Hepatocyte (in vitro differentiated cells): ENCODE measurements around the gene PTPRH.

Experiments
- EZH2 ChIP-seq: fragments of 200-600 bp; sonication (generic); IDR thresholded peaks from 2 replicates; pipeline ENCODE4 v1.6.1; 2016; ENCODE audit warnings: antibody characterized with exemption, mild to moderate bottlenecking, borderline replicate concordance
- EZH2phosphoT487 ChIP-seq: fragments of 200-600 bp; sonication (generic); IDR thresholded peaks from one replicate; pipeline ENCODE4 v1.6.1; 2018; ENCODE audit warnings: antibody characterized with exemption, mild to moderate bottlenecking, low read depth, moderate library complexity; ENCODE audit not compliant: unreplicated experiment, severe bottlenecking
- TF ChIP-seq, protein P1 (sequence below): fragments of 200-600 bp; sonication (generic); IDR thresholded peaks from 2 replicates; pipeline ENCODE4 v1.5.1; 2016; ENCODE audit warnings: antibody characterized with exemption, mild to moderate bottlenecking; ENCODE audit not compliant: poor library complexity

DNA sequence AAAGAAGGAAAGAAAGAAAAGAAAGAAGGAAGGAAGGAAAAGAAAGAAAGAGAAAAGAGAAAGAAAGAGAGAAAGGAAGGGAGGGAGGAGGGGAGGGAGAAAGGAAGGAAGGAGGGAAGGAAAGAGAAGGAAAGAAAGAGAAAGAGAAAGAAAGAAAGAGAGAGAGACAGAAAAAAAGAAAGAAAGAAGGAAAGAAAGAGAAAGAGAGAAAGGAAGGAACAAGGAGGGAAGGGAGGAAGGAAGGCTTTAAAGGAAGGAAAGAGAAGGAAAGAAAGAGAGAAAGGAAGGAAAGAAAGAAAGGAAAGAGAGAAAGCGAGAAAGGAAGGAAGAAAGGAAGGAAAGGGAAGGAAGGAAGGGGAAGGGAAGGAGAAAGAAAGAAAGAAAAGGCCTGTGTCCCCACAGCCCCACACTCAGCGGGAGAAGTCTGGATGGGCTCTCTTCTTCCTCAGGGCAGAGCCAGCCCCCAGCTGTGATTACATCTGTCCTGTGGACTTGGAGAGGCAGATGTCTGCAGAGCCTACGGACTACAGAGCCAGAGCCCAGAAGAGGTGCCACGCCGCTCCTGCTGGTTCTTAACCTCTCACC is 9.6 kb downstream of the PTPRH start:
- TF ChIP-seq, protein P1, sequence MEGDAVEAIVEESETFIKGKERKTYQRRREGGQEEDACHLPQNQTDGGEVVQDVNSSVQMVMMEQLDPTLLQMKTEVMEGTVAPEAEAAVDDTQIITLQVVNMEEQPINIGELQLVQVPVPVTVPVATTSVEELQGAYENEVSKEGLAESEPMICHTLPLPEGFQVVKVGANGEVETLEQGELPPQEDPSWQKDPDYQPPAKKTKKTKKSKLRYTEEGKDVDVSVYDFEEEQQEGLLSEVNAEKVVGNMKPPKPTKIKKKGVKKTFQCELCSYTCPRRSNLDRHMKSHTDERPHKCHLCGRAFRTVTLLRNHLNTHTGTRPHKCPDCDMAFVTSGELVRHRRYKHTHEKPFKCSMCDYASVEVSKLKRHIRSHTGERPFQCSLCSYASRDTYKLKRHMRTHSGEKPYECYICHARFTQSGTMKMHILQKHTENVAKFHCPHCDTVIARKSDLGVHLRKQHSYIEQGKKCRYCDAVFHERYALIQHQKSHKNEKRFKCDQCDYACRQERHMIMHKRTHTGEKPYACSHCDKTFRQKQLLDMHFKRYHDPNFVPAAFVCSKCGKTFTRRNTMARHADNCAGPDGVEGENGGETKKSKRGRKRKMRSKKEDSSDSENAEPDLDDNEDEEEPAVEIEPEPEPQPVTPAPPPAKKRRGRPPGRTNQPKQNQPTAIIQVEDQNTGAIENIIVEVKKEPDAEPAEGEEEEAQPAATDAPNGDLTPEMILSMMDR, result no peak
- no peak for TF ChIP-seq EZH2
- TF ChIP-seq EZH2phosphoT487, result no peak
